GM21390 (cell line): Measurements from ENCODE around the gene CNIH1.
"Not testable (repeated sequence)": the region's sequence is repeated elsewhere in the genome, so short reads cannot be mapped to it uniquely, and the experiment has no call there.

Experiments used
- ATAC-seq: cut with Tn5 transposase; IDR thresholded peaks from one replicate; pipeline ENCODE4 v1.9.1; 2021; ENCODE audit not compliant: unreplicated experiment

Gene CNIH1

GRCh38 chr14:54385556-54385955 lies 55.6 kb downstream of the CNIH1 start:
- no peak for ATAC-seq

GRCh38 chr14:54383835-54384234 lies 57.3 kb downstream of the CNIH1 start:
- no peak for ATAC-seq

GRCh38 chr14:54381821-54382220 lies 59.4 kb downstream of the CNIH1 start:
- ATAC-seq: no peak

GRCh38 chr14:54380558-54380957 lies 60.6 kb downstream of the CNIH1 start:
- not testable (repeated sequence) for ATAC-seq

DNA sequence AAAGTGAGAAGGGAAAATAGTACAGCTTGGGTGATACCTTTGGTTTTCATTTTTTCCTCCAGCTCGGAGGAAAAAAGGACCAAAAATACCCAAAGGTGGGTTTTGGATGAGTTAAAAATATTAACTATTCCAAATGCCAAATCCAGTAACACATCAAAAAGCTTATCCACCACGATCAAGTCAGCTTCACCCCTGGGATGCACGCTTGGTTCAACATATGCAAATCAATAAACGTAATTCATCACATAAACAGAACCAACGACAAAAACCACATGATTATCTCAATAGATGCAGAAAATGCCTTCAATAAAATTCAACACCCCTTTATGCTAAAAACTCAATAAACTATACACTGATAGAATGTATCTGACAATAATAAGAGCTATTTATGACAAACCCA lies 62.3 kb downstream of the CNIH1 start:
- ATAC-seq: not testable (repeated sequence)

DNA sequence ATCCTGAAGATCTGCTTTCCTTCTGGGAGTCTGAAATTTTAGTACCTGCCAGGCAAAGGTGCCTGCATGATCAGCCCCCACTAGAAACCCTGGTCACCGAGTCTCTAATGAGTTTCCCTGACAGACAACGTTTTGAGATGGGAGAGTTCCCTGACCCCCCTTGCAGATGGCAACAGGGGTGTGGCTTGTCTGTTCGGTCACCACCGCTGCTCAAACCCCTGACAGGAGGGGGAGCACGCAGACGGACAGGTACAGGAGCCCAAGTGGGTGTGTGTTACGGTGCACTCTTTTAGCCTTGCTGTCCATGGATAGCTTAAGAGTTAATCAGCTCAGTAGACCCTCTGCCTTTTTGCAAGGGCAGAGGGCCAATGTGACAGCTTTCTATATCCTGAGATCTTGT lies 63.7 kb downstream of the CNIH1 start:
- ATAC-seq: no peak

- no peak for ATAC-seq
These were observed 66.9 kb downstream of the CNIH1 start for GRCh38 chr14:54374117-54374884.
